PC-9 (cell line): ENCODE measurements around the gene CLDN15.

ENCODE experiments used
- CTCF ChIP-seq: fragments of 200-600 bp; sonication (generic); conservative IDR thresholded peaks from 2 replicates; pipeline ENCODE4 v1.6.1; 2017; ENCODE audit warnings: mixed run types, antibody characterized with exemption, mild to moderate bottlenecking, moderate library complexity
- EZH2 ChIP-seq: fragments of 200-600 bp; sonication (generic); IDR thresholded peaks from 2 replicates; pipeline ENCODE4 v1.8.0; 2017; ENCODE audit warnings: antibody characterized with exemption, low read depth

DNA sequence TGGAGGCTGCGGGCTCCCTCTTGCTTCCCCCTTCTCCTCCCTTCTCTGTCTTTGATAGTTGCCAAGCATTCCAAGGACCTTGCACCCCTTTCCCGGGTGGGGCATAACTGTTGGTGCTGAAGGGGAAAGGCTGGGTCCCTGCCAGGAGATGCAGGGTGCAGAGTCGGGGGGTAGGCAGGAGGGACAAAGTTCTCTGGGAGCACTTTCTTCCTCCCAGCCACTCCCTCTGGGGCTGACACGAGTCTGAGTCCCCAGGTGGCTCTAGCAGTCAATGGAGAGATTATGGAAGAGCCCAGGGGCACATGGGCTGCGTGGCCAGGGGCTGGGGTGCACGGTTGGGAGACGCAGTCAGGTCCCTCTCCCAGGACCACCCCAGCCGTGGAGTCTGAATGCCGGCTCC is 2.1 kb downstream of the CLDN15 start:
- TF ChIP-seq CTCF, result no peak
- no peak for TF ChIP-seq EZH2
